ENCODE data around the gene CD320. TPM values are rescaled to one million over a fixed set of nuclear protein-coding genes. Genes with fewer than 3 reads are reported as not detected.

Gene CD320
- total and polyA plus RNA-seq, 2 donors (not counting 1 experiment from before 2014, with no cell fraction given): 30.5 to 32.6 TPM

- TF ChIP-seq EZH2 (IDR thresholded peaks at IDR 0.05; ENCODE audit: borderline replicate concordance, insufficient read depth, low read depth, low read length, poor library complexity, severe bottlenecking) (no peak), CTCF (IDR thresholded peaks at IDR 0.05) (no peak)
- WGBS (ENCODE audit: insufficient coverage): 54% methylated on average over 20 of the region's 24 CpGs
- H3K27me3 Mint-ChIP-seq: no peaks in the 10 kb centered on the region
- H3K27ac Mint-ChIP-seq: peak overlapping the region; percentile 87
- Histone ChIP-seq H3K27me3 (replicated peaks in 1 of 4; ENCODE audit: control extremely low read depth in 1 of 4, control insufficient read depth in 3 of 4, insufficient read depth in 4 of 4, low read length in 3 of 4) (no peaks in the 10 kb centered on the region), H3K4me2 (replicated peaks; ENCODE audit: low read depth, low read length, poor library complexity, severe bottlenecking) (peak overlapping the region; percentile 86), H3K4me1 (ENCODE audit: control insufficient read depth in 2 of 2, insufficient read depth in 2 of 2, low read length in 2 of 2) (peaks cover 7 to 18% of the 10 kb centered on the region in 2 donors), H4K20me1 (ENCODE audit: control insufficient read depth, insufficient read depth, low read length, poor library complexity, severe bottlenecking) (peaks cover 6% of the 10 kb centered on the region), H3K4me3 (ENCODE audit: control extremely low read depth in 1 of 5, extremely low read depth in 1 of 5, insufficient read depth in 1 of 5, low read depth in 2 of 5, low read length in 4 of 5) (peak overlapping the region; percentile 44 to 68 (median 66)), H3K27ac (ENCODE audit: low read length in 2 of 2) (no peak overlapping the region), H3K36me3 (replicated peaks in 1 of 2; ENCODE audit: control extremely low read depth in 1 of 2, control insufficient read depth in 1 of 2, extremely low read depth in 1 of 2, insufficient read depth in 2 of 2, low read length in 1 of 2) (peaks cover 0 to 12% of the 10 kb centered on the region in 2 experiments), H2AFZ (ENCODE audit: insufficient read depth, low read depth, low read length, poor library complexity, severe bottlenecking) (peak overlapping the region; percentile 74), H3K9me3 (ENCODE audit: control extremely low read depth in 1 of 3, control insufficient read depth in 2 of 3, insufficient read depth in 1 of 3, low read length in 2 of 3) (no peaks in the 10 kb centered on the region), H3K79me2 (ENCODE audit: control insufficient read depth, insufficient read depth, low read length) (peaks cover 17% of the 10 kb centered on the region), H3K9ac (ENCODE audit: low read length) (peak overlapping the region; percentile 67)
- H3K4me3 Mint-ChIP-seq: peak overlapping the region; percentile 93
- no peak for DNase-seq
- CTCF ChIA-PET: interaction anchor here (0.7 kb wide), 1 partner anchor 141 kb away, joined by 3 read pairs; no protein-coding TSS in a partner anchor
- no peak for ATAC-seq (ENCODE audit: low read depth)
- intact Hi-C loops (cut with micrococcal nuclease): loop anchor here (10.0 kb wide), 1 partner anchor 1113 kb away; no protein-coding TSS in a partner anchor
- POLR2A ChIA-PET: interaction anchor here (0.7 kb wide), 2 partner anchors 9 to 256 kb away, joined by 3 to 10 read pairs; no protein-coding TSS in a partner anchor
- H3K4me1 Mint-ChIP-seq: peaks cover 24% of the 10 kb centered on the region
- no peaks in the 10 kb centered on the region for H3K9me3 Mint-ChIP-seq (ENCODE audit: insufficient read depth)
These were observed 676 bp downstream of the CD320 start for GRCh38 chr19:8307400-8307964.

Measured in B cell (primary cell).